ENCODE measurements around the gene KCTD13.
"Not testable (repeated sequence)": the region's sequence is repeated elsewhere in the genome, so short reads cannot be mapped to it uniquely, and the experiment has no call there.

Gene KCTD13

DNA sequence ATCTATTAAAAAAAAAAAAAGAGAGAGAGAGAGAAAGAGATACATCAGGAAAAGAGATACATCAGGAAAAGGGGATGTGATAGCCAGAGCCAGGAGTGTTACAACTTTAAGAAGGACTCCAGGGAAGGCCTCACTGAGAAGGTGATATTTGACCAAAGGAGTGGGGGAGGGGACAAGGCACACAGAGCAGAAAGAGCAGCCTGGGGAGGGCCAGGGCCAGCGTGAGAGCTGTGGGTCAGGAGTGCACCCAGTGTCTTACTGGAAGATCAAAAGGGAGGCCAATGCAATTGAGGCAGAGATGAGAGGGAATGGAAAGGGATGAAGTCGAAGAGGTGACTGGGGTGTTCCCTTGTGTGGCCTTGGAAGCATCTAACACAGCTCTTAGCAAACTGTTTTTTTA is 18.1 kb downstream of the KCTD13 start:
- no peak for DNase-seq (ENCODE audit: low read depth, low spot score)

- DNase-seq (ENCODE audit: low read depth, low spot score): no peak
Measured at GRCh38 chr16:29906520-29907244, 19.3 kb downstream of the KCTD13 start.

DNA sequence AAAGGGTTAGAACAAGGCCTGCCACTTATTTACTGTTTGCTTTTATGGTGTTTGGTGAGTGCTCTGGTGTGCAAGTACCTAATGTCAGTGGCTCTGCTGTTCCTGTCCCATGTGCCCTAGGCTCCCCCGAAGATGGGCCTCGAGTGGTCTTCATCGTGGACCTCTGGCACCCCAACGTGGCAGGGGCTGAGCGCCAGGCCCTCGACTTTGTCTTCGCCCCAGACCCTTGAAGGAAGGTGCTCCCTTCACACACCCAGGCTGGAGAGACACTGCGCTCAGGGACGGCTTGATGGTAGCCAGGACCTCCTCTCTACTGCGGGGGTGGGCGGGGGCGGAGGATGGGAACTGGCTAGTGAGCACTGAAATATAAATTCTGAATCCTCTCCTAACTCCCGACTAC is 20.4 kb downstream of the KCTD13 start:
- DNase-seq (ENCODE audit: low read depth, low spot score): no peak

- DNase-seq (ENCODE audit: low read depth, low spot score): no peak
Measured at GRCh38 chr16:29904947-29905346, 21.1 kb downstream of the KCTD13 start.

DNA sequence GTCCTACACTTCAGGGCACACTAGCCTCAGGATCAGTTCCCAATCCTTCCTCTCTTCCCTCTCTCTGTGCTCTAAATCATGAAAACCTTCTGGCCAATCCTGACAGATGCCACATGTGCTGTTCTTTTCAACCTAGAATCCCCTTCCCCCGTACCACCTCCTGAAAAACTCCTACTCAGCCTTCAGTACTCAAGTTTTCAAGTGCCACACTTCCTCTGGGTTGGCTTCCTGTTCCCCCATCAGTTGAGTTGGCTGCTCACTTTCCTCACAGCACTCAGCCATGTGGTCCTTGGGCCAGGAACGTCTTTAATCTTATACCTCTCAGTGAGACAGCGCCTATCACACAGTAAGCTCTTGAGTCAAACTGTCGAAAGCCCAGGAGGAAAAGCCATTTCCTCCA is 22.4 kb downstream of the KCTD13 start:
- DNase-seq (ENCODE audit: low read depth, low spot score): no peak

DNA sequence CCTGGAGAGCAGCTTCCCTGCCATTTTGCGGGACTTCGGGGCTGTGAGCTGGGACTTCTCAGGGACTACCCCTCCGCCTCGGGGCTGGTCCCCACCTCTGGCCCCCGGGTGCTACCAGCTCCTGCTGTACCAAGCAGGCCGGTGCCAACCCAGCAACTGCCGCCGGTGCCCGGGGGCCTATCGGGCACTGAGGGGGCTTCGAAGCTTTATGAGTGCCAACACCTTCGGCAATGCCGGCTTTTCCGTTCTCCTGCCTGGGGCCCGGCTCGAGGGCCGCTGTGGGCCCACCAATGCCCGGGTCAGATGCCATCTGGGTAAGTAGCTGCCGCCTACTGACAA is 24.4 kb downstream of the KCTD13 start:
- DNase-seq (ENCODE audit: low read depth, low spot score): no peak

- DNase-seq (ENCODE audit: low read depth, low spot score): no peak
Measured at GRCh38 chr16:29900888-29901606, 25.0 kb downstream of the KCTD13 start.

DNA sequence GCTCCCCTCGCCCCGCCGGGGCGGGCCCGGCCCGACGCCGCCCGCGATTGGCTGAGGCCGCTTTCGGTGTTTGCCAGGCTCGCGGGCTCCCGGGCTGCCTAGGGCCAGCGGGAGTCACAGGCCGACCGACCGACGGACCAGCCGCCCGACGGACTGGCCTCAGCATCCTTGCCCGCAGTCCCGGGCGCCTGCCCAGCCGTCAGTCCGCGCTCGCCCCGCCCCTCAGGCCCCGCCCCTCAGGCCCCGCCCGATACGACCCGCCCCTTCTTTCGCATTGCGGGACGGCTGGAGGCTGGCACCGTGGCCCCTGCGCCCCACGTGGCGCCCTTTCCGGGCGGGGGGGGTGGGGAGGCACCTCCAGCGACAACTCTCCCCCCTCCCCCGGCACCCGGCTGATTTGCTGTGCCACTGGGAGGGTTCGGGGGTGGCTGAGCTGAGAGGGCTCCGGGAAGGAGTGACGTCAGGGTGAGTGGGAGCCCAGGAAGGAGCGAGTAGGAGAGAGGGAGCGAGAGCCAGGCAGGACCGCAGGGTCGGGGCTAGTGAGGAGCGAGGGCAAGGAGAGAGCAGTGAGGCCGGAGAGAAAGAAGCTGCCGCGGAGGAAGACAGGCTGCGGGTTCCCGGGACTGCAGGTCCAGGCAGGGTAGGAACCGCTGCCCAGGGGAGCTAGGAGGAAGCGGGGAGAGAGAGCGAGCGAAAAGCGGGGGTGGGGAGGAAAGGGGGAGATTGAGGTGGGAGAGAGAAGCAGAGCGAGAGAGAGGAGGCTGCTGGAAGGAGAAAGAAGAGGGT is 25.7 kb downstream of the KCTD13 start, which contains the start of gene ASPHD1:
TSS of gene ASPHD1 (plus strand) at position 387 of the 786 bp plus-strand sequence. CDS start 484 bp downstream, outside the sequence.
- peak; percentile 87 for DNase-seq (ENCODE audit: low read depth, low spot score)

- DNase-seq (ENCODE audit: low read depth, low spot score): peak; percentile 94
Measured at GRCh38 chr16:29899516-29900101, 26.4 kb downstream of the KCTD13 start, which contains the start of gene SEZ6L2. SEZ6L2 (minus strand) TSS chr16:29899550; CDS start chr16:29899019, 531 bp downstream.

DNA sequence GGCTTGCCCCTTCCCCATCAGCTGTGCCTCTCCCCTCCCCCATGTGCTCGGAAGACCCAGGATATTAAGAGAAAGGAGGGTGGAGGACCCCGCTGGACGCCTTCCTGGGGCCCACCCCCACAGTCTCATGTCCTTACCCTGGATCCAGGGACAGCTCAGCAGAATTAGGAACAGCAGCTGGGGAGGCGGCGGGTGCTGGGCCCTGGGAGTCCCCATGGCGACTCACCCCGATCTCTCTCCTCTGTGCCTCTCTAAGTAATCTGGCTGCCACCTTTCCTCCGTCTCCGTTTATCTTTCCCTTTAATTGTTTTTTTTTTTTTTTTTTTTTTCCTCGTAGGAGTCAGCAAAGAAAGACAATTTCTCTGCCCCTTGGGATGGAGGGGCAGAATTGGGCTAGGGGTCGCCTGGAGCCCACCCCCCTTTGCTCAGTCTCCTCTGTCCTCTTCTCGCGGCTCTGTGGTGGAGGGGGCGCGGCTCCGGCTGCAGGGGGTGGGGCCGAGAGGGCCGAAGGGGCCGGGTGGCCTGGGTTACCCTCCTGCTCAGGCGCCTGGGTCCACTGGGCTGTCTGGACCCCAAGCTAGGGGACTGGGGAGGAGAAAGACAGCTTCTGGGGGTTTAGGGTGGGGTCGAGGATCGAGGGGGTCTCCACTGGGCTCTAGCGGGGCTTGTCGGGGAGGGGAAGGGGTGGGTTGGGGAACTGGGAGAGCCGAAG is 27.1 kb downstream of the KCTD13 start:
- peak; percentile 76 for DNase-seq (ENCODE audit: low read depth, low spot score)

- no peak for DNase-seq (ENCODE audit: low read depth, low spot score)
Measured at GRCh38 chr16:29898135-29898803, 27.8 kb downstream of the KCTD13 start.

GRCh38 chr16:29897333-29897732 is 28.7 kb downstream of the KCTD13 start:
- no peak for DNase-seq (ENCODE audit: low read depth, low spot score)

- DNase-seq (ENCODE audit: low read depth, low spot score): no peak
Measured at GRCh38 chr16:29896841-29897240, 29.2 kb downstream of the KCTD13 start.

GRCh38 chr16:29894352-29894751 is 31.7 kb downstream of the KCTD13 start:
- DNase-seq (ENCODE audit: low read depth, low spot score): no peak

DNA sequence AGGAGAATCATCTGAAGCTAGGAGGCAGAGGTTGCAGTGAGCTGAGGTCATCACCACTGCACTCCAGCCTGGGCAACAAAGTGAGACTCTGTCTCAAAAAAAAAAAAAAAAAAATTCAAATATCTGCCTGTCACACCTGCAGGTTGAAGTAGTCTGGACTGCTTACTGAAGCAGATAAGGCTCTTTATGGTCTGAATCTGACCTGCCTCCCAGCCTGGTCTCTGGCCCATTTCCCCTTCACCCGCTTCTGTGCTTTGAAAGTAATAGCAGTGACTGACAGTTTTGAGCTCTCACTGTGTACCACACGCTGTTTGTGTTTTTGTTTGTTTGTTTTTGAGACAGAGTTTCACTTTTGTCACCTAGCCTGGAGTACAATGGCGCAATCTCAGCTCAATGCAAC is 32.5 kb downstream of the KCTD13 start:
- no peak for DNase-seq (ENCODE audit: low read depth, low spot score)

- no peak for DNase-seq (ENCODE audit: low read depth, low spot score)
Measured at GRCh38 chr16:29892458-29892813, 33.6 kb downstream of the KCTD13 start.

DNA sequence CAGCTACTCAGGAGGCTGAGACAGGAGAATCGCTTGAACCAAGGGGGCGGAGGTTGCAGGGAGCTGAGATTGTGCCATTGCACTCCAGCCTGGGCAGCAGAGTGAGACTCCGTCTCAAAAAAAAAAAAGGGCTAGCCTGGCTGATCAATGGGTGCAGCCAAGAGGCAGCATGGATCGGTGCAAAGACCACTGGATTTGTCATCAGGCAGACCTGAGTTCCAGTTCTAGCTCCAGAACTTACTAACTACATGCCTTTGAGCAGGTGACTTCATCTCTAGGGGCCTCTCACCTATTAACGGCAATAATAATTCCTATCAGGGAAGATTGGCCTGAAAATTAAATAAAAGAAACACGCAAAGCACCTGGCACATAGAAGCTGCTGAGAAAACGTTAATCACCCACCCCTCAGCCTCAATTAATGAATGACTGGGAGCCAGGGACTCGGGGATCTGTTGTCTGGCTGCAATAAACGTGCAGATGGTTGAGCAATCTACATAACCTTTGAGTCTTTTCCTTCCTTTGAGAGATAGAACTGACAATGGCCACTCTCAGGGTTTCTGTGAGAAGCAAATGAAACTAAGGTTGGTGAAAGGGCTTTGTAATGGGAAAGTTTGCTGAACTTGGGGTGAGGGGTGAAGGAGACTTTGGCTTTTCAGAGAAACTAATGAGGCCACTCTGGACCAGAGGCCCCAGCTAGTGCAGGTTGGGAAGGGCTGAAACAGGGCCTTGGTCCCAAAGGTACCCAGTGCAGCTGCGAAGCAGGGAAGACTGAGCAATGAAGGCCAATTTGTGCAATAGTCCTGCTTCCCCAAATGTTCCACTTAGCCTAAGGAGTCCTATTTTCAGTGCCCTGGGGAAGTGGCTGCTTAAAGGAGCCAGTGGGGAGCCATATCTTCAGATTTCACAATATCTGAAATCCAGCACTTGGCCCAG is 34.2 kb downstream of the KCTD13 start:
- DNase-seq (ENCODE audit: low read depth, low spot score): no peak

GRCh38 chr16:29889372-29889771 is 36.7 kb downstream of the KCTD13 start:
- DNase-seq (ENCODE audit: low read depth, low spot score): not testable (repeated sequence)

DNA sequence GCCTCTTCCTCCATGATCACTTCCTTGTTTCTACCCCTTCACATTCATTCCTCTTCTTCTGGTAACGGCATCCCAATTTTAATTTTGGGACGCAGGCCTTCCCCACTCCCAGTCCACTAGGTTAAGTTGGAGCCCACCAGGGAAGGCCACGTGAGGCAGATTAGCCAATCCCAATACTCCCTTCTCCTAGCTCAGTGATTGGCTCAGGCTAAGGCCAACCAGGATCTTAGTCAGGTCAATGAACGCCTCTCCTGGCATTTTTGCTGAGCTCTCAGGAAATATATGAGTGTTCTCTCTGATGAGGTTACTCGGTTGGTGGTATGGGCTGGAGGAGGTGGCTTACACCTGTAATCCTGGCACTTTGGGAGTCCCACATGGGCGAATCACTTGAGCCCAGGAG is 42.0 kb downstream of the KCTD13 start:
- DNase-seq (ENCODE audit: low read depth, low spot score): no peak

DNA sequence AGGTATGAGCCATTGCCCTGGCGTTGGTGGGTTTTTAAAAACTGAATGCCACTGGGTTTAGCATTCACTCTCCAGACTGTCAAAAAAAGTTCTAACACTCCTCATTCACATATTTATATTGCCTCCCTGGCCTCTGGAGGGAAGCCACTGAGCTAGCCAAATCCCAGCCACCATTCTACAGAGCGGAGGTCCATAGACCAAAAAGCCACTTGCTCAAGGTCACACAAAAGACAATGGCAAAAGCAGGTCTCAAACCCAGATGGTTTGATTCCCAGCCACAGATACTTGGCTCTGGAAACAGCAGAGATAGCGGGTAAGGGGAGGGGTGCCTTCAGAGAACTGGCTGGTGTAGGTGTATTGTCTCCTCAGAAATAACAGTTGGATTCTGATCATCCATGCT is 45.0 kb downstream of the KCTD13 start:
- no peak for DNase-seq (ENCODE audit: low read depth, low spot score)

Data from astrocyte of the hippocampus (primary cell).